Measurements from ENCODE around the gene CNKSR1. TPM values are rescaled to one million over a fixed set of nuclear protein-coding genes. Genes with fewer than 3 reads are reported as not detected.

Gene CNKSR1
- total and polyA plus RNA-seq, 2 donors (not counting 1 experiment from before 2014, with no cell fraction given): 3.7 to 5.8 TPM

DNA sequence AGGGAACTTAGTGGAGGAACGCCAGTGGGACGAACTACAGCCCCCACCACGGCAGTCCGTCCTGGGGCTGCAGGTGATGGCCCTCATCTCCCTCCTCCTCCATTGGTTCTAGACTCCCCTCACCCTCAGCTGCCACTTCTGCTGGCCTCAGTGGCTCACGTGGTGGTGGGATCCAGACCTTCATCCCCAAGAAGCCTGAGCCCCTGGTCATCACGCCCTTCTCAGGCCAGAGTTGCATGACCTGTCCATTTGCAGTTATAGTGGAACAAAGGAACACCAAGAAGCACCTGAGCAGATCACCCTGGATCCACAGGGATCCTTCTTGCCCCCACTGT is 31.4 kb upstream of the CNKSR1 start:
- Histone ChIP-seq H3K4me3 (ENCODE audit: control extremely low read depth in 1 of 5, extremely low read depth in 1 of 5, insufficient read depth in 1 of 5, low read depth in 2 of 5, low read length in 4 of 5) (no peak overlapping the region), H3K4me1 (ENCODE audit: control insufficient read depth in 2 of 2, insufficient read depth in 2 of 2, low read length in 2 of 2) (peaks cover 4 to 6% of the 10 kb centered on the region in 2 donors), H3K9ac (ENCODE audit: low read length) (no peak overlapping the region), H2AFZ (ENCODE audit: insufficient read depth, low read depth, low read length, poor library complexity, severe bottlenecking) (no peak overlapping the region), H3K79me2 (ENCODE audit: control insufficient read depth, insufficient read depth, low read length) (no peaks in the 10 kb centered on the region), H3K27me3 (replicated peaks in 1 of 4; ENCODE audit: control extremely low read depth in 1 of 4, control insufficient read depth in 3 of 4, insufficient read depth in 4 of 4, low read length in 3 of 4) (peaks cover 0 to 6% (median 0%) of the 10 kb centered on the region in 4 experiments), H4K20me1 (ENCODE audit: control insufficient read depth, insufficient read depth, low read length, poor library complexity, severe bottlenecking) (no peaks in the 10 kb centered on the region), H3K9me3 (ENCODE audit: control extremely low read depth in 1 of 3, control insufficient read depth in 2 of 3, insufficient read depth in 1 of 3, low read length in 2 of 3) (no peaks in the 10 kb centered on the region), H3K4me2 (replicated peaks; ENCODE audit: low read depth, low read length, poor library complexity, severe bottlenecking) (no peak overlapping the region), H3K36me3 (replicated peaks in 1 of 2; ENCODE audit: control extremely low read depth in 1 of 2, control insufficient read depth in 1 of 2, extremely low read depth in 1 of 2, insufficient read depth in 2 of 2, low read length in 1 of 2) (no peaks in the 10 kb centered on the region), H3K27ac (ENCODE audit: low read length in 2 of 2) (no peak overlapping the region)
- CTCF ChIA-PET: interaction anchor here (0.6 to 13.1 kb wide), 15 partner anchors 9 to 271 kb away, joined by 3 to 336 read pairs (median 8); partner anchors contain the start of genes CEP85 and PDIK1L
- H3K27me3 Mint-ChIP-seq: peaks cover 14% of the 10 kb centered on the region
- DNase-seq (no peak), ATAC-seq (ENCODE audit: low read depth) (no peak)
- no peak overlapping the region for H3K4me3 Mint-ChIP-seq
- TF ChIP-seq, protein P1, sequence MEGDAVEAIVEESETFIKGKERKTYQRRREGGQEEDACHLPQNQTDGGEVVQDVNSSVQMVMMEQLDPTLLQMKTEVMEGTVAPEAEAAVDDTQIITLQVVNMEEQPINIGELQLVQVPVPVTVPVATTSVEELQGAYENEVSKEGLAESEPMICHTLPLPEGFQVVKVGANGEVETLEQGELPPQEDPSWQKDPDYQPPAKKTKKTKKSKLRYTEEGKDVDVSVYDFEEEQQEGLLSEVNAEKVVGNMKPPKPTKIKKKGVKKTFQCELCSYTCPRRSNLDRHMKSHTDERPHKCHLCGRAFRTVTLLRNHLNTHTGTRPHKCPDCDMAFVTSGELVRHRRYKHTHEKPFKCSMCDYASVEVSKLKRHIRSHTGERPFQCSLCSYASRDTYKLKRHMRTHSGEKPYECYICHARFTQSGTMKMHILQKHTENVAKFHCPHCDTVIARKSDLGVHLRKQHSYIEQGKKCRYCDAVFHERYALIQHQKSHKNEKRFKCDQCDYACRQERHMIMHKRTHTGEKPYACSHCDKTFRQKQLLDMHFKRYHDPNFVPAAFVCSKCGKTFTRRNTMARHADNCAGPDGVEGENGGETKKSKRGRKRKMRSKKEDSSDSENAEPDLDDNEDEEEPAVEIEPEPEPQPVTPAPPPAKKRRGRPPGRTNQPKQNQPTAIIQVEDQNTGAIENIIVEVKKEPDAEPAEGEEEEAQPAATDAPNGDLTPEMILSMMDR (IDR thresholded peaks at IDR 0.05): no peak
- TF ChIP-seq EZH2 (IDR thresholded peaks at IDR 0.05; ENCODE audit: borderline replicate concordance, insufficient read depth, low read depth, low read length, poor library complexity, severe bottlenecking): no peak
- intact Hi-C loops (cut with micrococcal nuclease): loop anchor here (1.0 to 10.0 kb wide), 2 partner anchors 111 to 251 kb away; no protein-coding TSS in a partner anchor
- POLR2A ChIA-PET: interaction anchor here (0.6 kb wide), 1 partner anchor 39 kb away, joined by 3 read pairs; no protein-coding TSS in a partner anchor
- no peak overlapping the region for H3K27ac Mint-ChIP-seq
- WGBS (ENCODE audit: insufficient coverage): 73% methylated on average over 6 of the region's 6 CpGs
- H3K4me1 Mint-ChIP-seq: peaks cover 3% of the 10 kb centered on the region
- no peaks in the 10 kb centered on the region for H3K9me3 Mint-ChIP-seq (ENCODE audit: insufficient read depth)

DNA sequence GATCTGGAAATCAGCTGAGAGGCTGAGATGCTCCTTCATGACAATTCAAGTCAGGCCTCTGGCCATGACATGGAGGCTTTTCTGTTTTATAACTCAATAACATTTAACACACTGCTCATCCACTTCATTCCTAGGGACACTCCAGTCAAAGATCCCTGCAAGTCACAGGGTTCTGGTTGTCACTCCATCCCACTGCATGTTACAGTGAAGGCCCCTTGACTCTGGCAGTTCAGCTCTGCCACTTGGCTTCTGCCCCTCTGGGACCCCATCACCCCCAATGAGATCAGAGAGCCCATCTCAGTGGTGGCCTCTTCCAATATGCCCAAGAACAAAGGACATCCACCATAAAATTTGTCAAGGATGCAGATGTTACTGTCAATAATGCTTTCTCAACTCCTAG is 28.4 kb upstream of the CNKSR1 start:
- CTCF ChIA-PET: interaction anchor here (1.4 to 13.1 kb wide), 2 partner anchors 11 to 43 kb away, joined by 3 to 336 read pairs; partner anchors contain the start of gene PDIK1L
- Histone ChIP-seq H3K36me3 (replicated peaks in 1 of 2; ENCODE audit: control extremely low read depth in 1 of 2, control insufficient read depth in 1 of 2, extremely low read depth in 1 of 2, insufficient read depth in 2 of 2, low read length in 1 of 2) (no peaks in the 10 kb centered on the region), H3K4me2 (replicated peaks; ENCODE audit: low read depth, low read length, poor library complexity, severe bottlenecking) (no peak overlapping the region)

More for the DNA sequence above, 28.4 kb upstream of the CNKSR1 start:
- H3K9me3 ChIP-seq (ENCODE audit: control extremely low read depth in 1 of 3, control insufficient read depth in 2 of 3, insufficient read depth in 1 of 3, low read length in 2 of 3): no peaks in the 10 kb centered on the region
- no peak overlapping the region for H3K9ac ChIP-seq (ENCODE audit: low read length)
- peaks cover 4 to 6% of the 10 kb centered on the region in 2 donors for H3K4me1 ChIP-seq (ENCODE audit: control insufficient read depth in 2 of 2, insufficient read depth in 2 of 2, low read length in 2 of 2)
- Mint-ChIP-seq H3K27me3 (peaks cover 23% of the 10 kb centered on the region), H3K27ac (no peak overlapping the region), H3K9me3 (ENCODE audit: insufficient read depth) (no peaks in the 10 kb centered on the region), H3K4me1 (peaks cover 3% of the 10 kb centered on the region), H3K4me3 (no peak overlapping the region)
- no peak overlapping the region for H3K27ac ChIP-seq (ENCODE audit: low read length in 2 of 2)
- DNase-seq (no peak), ATAC-seq (ENCODE audit: low read depth) (no peak)
- no peak overlapping the region for H3K4me3 ChIP-seq (ENCODE audit: control extremely low read depth in 1 of 5, extremely low read depth in 1 of 5, insufficient read depth in 1 of 5, low read depth in 2 of 5, low read length in 4 of 5)
- POLR2A ChIA-PET: no interaction called here
- H3K27me3 ChIP-seq (replicated peaks in 1 of 4; ENCODE audit: control extremely low read depth in 1 of 4, control insufficient read depth in 3 of 4, insufficient read depth in 4 of 4, low read length in 3 of 4): peaks cover 0 to 10% (median 0%) of the 10 kb centered on the region in 4 experiments
- TF ChIP-seq EZH2 (IDR thresholded peaks at IDR 0.05; ENCODE audit: borderline replicate concordance, insufficient read depth, low read depth, low read length, poor library complexity, severe bottlenecking): no peak
- TF ChIP-seq, protein P1 (IDR thresholded peaks at IDR 0.05): no peak
- intact Hi-C loops (cut with micrococcal nuclease): loop anchor here (10.0 kb wide), 1 partner anchor 254 kb away; no protein-coding TSS in a partner anchor
- no peak overlapping the region for H2AFZ ChIP-seq (ENCODE audit: insufficient read depth, low read depth, low read length, poor library complexity, severe bottlenecking)
- H3K79me2 ChIP-seq (ENCODE audit: control insufficient read depth, insufficient read depth, low read length): no peaks in the 10 kb centered on the region
- H4K20me1 ChIP-seq (ENCODE audit: control insufficient read depth, insufficient read depth, low read length, poor library complexity, severe bottlenecking): no peaks in the 10 kb centered on the region

All from B cell (primary cell).